Smooth muscle cell (in vitro differentiated cells): ENCODE results near the gene FRMD4B. TPM values are rescaled to one million over a fixed set of nuclear protein-coding genes. Genes with fewer than 3 reads are reported as not detected.

Experiments
- DNase-seq: peaks from one replicate; lab custom pipeline; 2025; ENCODE audit not compliant: unreplicated experiment; lab: John Stamatoyannopoulos, UW
- H2AFZ ChIP-seq: fragments of 200-600 bp; sonication (generic); 2 replicates; pipeline ENCODE4 v1.6.0; 2016; ENCODE audit warnings: antibody characterized with exemption, low read depth, mild to moderate bottlenecking
- H3F3A ChIP-seq: fragments of 200-600 bp; sonication (generic); 2 replicates; pipeline ENCODE4 v1.6.0; 2017; ENCODE audit warnings: antibody characterized with exemption, low read depth
- H3K27ac ChIP-seq: fragments of 200-600 bp; sonication (generic); 2 replicates; pipeline ENCODE4 v1.5.1; 2016; ENCODE audit warnings: low read depth, mild to moderate bottlenecking
- H3K27me3 ChIP-seq: fragments of 200-600 bp; sonication (generic); 2 replicates; pipeline ENCODE4 v1.6.1; 2016; ENCODE audit warnings: low read depth, mild to moderate bottlenecking
- H3K36me3 ChIP-seq: fragments of 200-600 bp; sonication (generic); 2 replicates; pipeline ENCODE4 v1.5.1; 2016; ENCODE audit warnings: low read depth
- H3K4me1 ChIP-seq: fragments of 200-600 bp; sonication (generic); 2 replicates; pipeline ENCODE4 v1.5.1; 2016; ENCODE audit warnings: low read depth
- H3K4me2 ChIP-seq: fragments of 200-600 bp; sonication (generic); 2 replicates; pipeline ENCODE4 v1.6.0; 2016; ENCODE audit warnings: mild to moderate bottlenecking
- H3K4me3 ChIP-seq: fragments of 200-600 bp; sonication (generic); 2 replicates; pipeline ENCODE4 v1.5.1; 2016; ENCODE audit warnings: mild to moderate bottlenecking
- H3K79me2 ChIP-seq: fragments of 200-600 bp; sonication (generic); 2 replicates; pipeline ENCODE4 v1.6.0; 2016; ENCODE audit warnings: low read depth, mild to moderate bottlenecking
- H3K9ac ChIP-seq: fragments of 200-600 bp; sonication (generic); 2 replicates; pipeline ENCODE4 v1.6.0; 2016; ENCODE audit warnings: low read depth
- H3K9me3 ChIP-seq: fragments of 200-600 bp; sonication (generic); replicated peaks from 2 replicates; pipeline ENCODE4 v1.5.1; 2016; ENCODE audit warnings: low read depth
- H4K20me1 ChIP-seq: fragments of 200-600 bp; sonication (generic); 2 replicates; pipeline ENCODE4 v1.6.0; 2016; ENCODE audit warnings: low read depth
- CTCF ChIP-seq: fragments of 200-600 bp; sonication (generic); IDR thresholded peaks from 2 replicates; pipeline ENCODE4 v1.5.1; 2017; ENCODE audit warnings: borderline replicate concordance, mild to moderate bottlenecking, antibody characterized with exemption; ENCODE audit not compliant: insufficient read depth, poor library complexity, severe bottlenecking
- WGBS: methylation state at CpG from one replicate; pipeline ENCODE4 v1.1.7; 2016; ENCODE audit warnings: low lambda C conversion rate; 5-methylcytosine and 5-hydroxymethylcytosine counted together
- polyA plus RNA-seq: library from polyadenylated mRNA; unstranded; fragments of >200 nt; fragmentation: Nextera tagmentation; extraction: Ambion mirVana; gene quantifications from 2 replicates; pipeline ENCODE4 v1.2.1, GENCODE V29; 2016
- total RNA-seq: library from RNA; depleted of rRNA; stranded (reverse); fragments of >200 nt; gene quantifications from 2 replicates; pipeline ENCODE4 v1.2.3, GENCODE V29; 2014

The FRMD4B gene
- total and polyA plus RNA-seq, 2 experiments from 2014 or later = 3.7 to 24.3 TPM

GRCh38 chr3:69137005-69137404 lies 248.9 kb downstream of the FRMD4B start:
- Histone ChIP-seq H3K9ac (no peak overlapping the region), H3F3A (no peaks in the 10 kb centered on the region), H3K36me3 (no peaks in the 10 kb centered on the region), H4K20me1 (no peaks in the 10 kb centered on the region), H3K27ac (no peak overlapping the region), H3K79me2 (no peaks in the 10 kb centered on the region), H3K4me2 (no peak overlapping the region), H3K9me3 (no peaks in the 10 kb centered on the region), H3K4me3 (no peak overlapping the region), H2AFZ (no peak overlapping the region), H3K27me3 (peaks cover 25% of the 10 kb centered on the region), H3K4me1 (no peaks in the 10 kb centered on the region)
- no peak for DNase-seq
- no peak for TF ChIP-seq CTCF

- H3K4me1 ChIP-seq = no peaks in the 10 kb centered on the region
- H3K27ac ChIP-seq = no peak overlapping the region
- H3K9me3 ChIP-seq = no peaks in the 10 kb centered on the region
- no peak overlapping the region for H3K4me2 ChIP-seq
- no peak for TF ChIP-seq CTCF
- H4K20me1 ChIP-seq = no peaks in the 10 kb centered on the region
- H3K36me3 ChIP-seq = no peaks in the 10 kb centered on the region
- no peak overlapping the region for H3K9ac ChIP-seq
- no peak for DNase-seq
- H3K27me3 ChIP-seq = no peaks in the 10 kb centered on the region
- H3K79me2 ChIP-seq = no peaks in the 10 kb centered on the region
- H2AFZ ChIP-seq = no peak overlapping the region
- H3K4me3 ChIP-seq = no peak overlapping the region
- no peaks in the 10 kb centered on the region for H3F3A ChIP-seq
Measured at GRCh38 chr3:69130689-69131088, 255.2 kb downstream of the FRMD4B start.

GRCh38 chr3:69129531-69129930 lies 256.4 kb downstream of the FRMD4B start:
- Histone ChIP-seq H3K27ac (no peak overlapping the region), H3K36me3 (no peaks in the 10 kb centered on the region), H3F3A (no peaks in the 10 kb centered on the region), H3K9me3 (no peaks in the 10 kb centered on the region), H3K4me3 (no peak overlapping the region), H2AFZ (no peak overlapping the region), H3K9ac (no peak overlapping the region), H3K4me1 (no peaks in the 10 kb centered on the region), H3K79me2 (no peaks in the 10 kb centered on the region), H3K4me2 (no peak overlapping the region), H3K27me3 (no peaks in the 10 kb centered on the region), H4K20me1 (no peaks in the 10 kb centered on the region)
- no peak for TF ChIP-seq CTCF
- DNase-seq = no peak
- WGBS = 16% methylated on average over 1 of the region's 1 CpG

- Histone ChIP-seq H2AFZ (no peak overlapping the region), H3K36me3 (no peaks in the 10 kb centered on the region), H4K20me1 (no peaks in the 10 kb centered on the region), H3K27me3 (no peaks in the 10 kb centered on the region), H3K4me2 (no peak overlapping the region), H3K9ac (no peak overlapping the region), H3K9me3 (no peaks in the 10 kb centered on the region), H3K27ac (no peak overlapping the region), H3K79me2 (no peaks in the 10 kb centered on the region), H3K4me3 (no peak overlapping the region), H3K4me1 (no peaks in the 10 kb centered on the region), H3F3A (no peaks in the 10 kb centered on the region)
- no peak for TF ChIP-seq CTCF
- no peak for DNase-seq
Measured at GRCh38 chr3:69128509-69128908, 257.4 kb downstream of the FRMD4B start.
